DMS153 treated with DMSO at 0.1 percent for 48 hours (cell line): Measurements from ENCODE around the gene STK32C.

ENCODE experiments used
- DNase-seq: peaks from one replicate; lab custom pipeline; 2025; ENCODE audit not compliant: unreplicated experiment; lab: John Stamatoyannopoulos, UW

The STK32C gene

GRCh38 chr10:132202070-132202970 is 105.4 kb downstream of the STK32C start:
- no peak for DNase-seq

- no peak for DNase-seq
These were observed 106.4 kb downstream of the STK32C start for GRCh38 chr10:132201111-132201969.

GRCh38 chr10:132200344-132201110 is 107.2 kb downstream of the STK32C start:
- no peak for DNase-seq

- DNase-seq, result no peak
These were observed 107.9 kb downstream of the STK32C start for GRCh38 chr10:132199854-132200311.

GRCh38 chr10:132199268-132199853 is 108.4 kb downstream of the STK32C start:
- no peak for DNase-seq

- no peak for DNase-seq
These were observed 109.2 kb downstream of the STK32C start for GRCh38 chr10:132198381-132199181.

- DNase-seq, result no peak
These were observed 109.7 kb downstream of the STK32C start for GRCh38 chr10:132198068-132198370.

- no peak for DNase-seq
These were observed 110.3 kb downstream of the STK32C start for GRCh38 chr10:132197271-132198067.

- no peak for DNase-seq
These were observed 111.3 kb downstream of the STK32C start for GRCh38 chr10:132196178-132197113.

- no peak for DNase-seq
These were observed 112.2 kb downstream of the STK32C start for GRCh38 chr10:132195366-132196075.

GRCh38 chr10:132194726-132195125 is 113.0 kb downstream of the STK32C start:
- no peak for DNase-seq

GRCh38 chr10:132193907-132194552 is 113.7 kb downstream of the STK32C start:
- no peak for DNase-seq

- DNase-seq, result no peak
These were observed 114.6 kb downstream of the STK32C start for GRCh38 chr10:132192991-132193665.

GRCh38 chr10:132192076-132192975 is 115.4 kb downstream of the STK32C start:
- no peak for DNase-seq

GRCh38 chr10:132189810-132190422 is 117.8 kb downstream of the STK32C start:
- no peak for DNase-seq
